DND-41 (cell line): Measurements from ENCODE around the gene PUM1.

Source experiments
- ATAC-seq: fragments of 200-7000 bp; cut with Tn5 transposase; 3 replicates; pipeline ENCODE4 v1.9.1; 2021; ENCODE audit warnings: low read depth; ENCODE audit not compliant: insufficient read depth
- DNase-seq: peaks from one replicate; pipeline ENCODE4 v3.0.0-alpha.2; 2020
- H2AFZ ChIP-seq: 2 replicates; pipeline ENCODE4 v1.6.0; 2012; ENCODE audit warnings: low read depth, low read length
- H3K27ac ChIP-seq: 2 replicates; pipeline ENCODE4 v1.5.1; 2012; ENCODE audit warnings: low read length, inconsistent platforms
- H3K27me3 ChIP-seq: fragments of 200-600 bp; sonication (generic); 2 replicates; pipeline ENCODE4 v1.6.0; 2012; ENCODE audit warnings: low read length, mild to moderate bottlenecking, inconsistent platforms; ENCODE audit not compliant: insufficient read depth, poor library complexity
- H3K36me3 ChIP-seq: 2 replicates; pipeline ENCODE4 v1.5.1; 2012; ENCODE audit warnings: low read length, inconsistent platforms; ENCODE audit not compliant: insufficient read depth
- H3K4me1 ChIP-seq: 2 replicates; pipeline ENCODE4 v1.5.1; 2012; ENCODE audit warnings: mild to moderate bottlenecking, low read length; ENCODE audit not compliant: insufficient read depth
- H3K4me2 ChIP-seq: 2 replicates; pipeline ENCODE4 v1.6.0; 2012; ENCODE audit warnings: mild to moderate bottlenecking, moderate library complexity, low read length, inconsistent platforms; ENCODE audit not compliant: insufficient read depth
- H3K4me3 ChIP-seq, 2 experiments: fragments of 200-600 bp in 1 of 2; shearing (Covaris generic) in 1 of 2; 2 replicates each; pipeline ENCODE4 v1.5.1; 2012 to 2016; ENCODE audit warnings: inconsistent platforms in 2 of 2, low read length in 2 of 2, mild to moderate bottlenecking in 2 of 2, low read depth in 1 of 2, moderate library complexity in 1 of 2
- H3K79me2 ChIP-seq: 2 replicates; pipeline ENCODE4 v1.6.0; 2012; ENCODE audit warnings: low read length, inconsistent platforms; ENCODE audit not compliant: insufficient read depth
- H3K9ac ChIP-seq: 2 replicates; pipeline ENCODE4 v1.6.0; 2012; ENCODE audit warnings: low read depth, mild to moderate bottlenecking, inconsistent platforms, low read length, moderate library complexity
- H3K9me3 ChIP-seq: 2 replicates; pipeline ENCODE4 v1.5.1; 2012; ENCODE audit warnings: low read length, moderate library complexity, mild to moderate bottlenecking, inconsistent platforms; ENCODE audit not compliant: insufficient read depth, severe bottlenecking
- H4K20me1 ChIP-seq: 2 replicates; pipeline ENCODE4 v1.6.0; 2012; ENCODE audit warnings: low read length; ENCODE audit not compliant: insufficient read depth
- CTCF ChIP-seq: IDR thresholded peaks from 2 replicates; pipeline ENCODE4 v1.5.1; 2012; ENCODE audit warnings: borderline replicate concordance, low read length, moderate library complexity, mild to moderate bottlenecking; ENCODE audit not compliant: poor library complexity, severe bottlenecking; ENCODE audit errors: extremely low read depth
- EZH2 ChIP-seq: IDR thresholded peaks from 3 replicates; pipeline ENCODE4 v1.6.1; 2012; ENCODE audit warnings: borderline replicate concordance, low read depth, mild to moderate bottlenecking, moderate library complexity, low read length, inconsistent platforms; ENCODE audit not compliant: severe bottlenecking

Gene PUM1

GRCh38 chr1:30915491-30916230 lies 149.9 kb downstream of the PUM1 start:
- peaks cover 2% of the 10 kb centered on the region for H4K20me1 ChIP-seq
- ATAC-seq (no peak), DNase-seq (no peak)
- H3K27me3 ChIP-seq, result peaks cover under 1% of the 10 kb centered on the region
- H3K4me1 ChIP-seq, result no peaks in the 10 kb centered on the region; the same call in 1 of the 2 replicates
- no peak overlapping the region for H2AFZ ChIP-seq
- TF ChIP-seq CTCF (no peak), EZH2 (no peak)
- H3K36me3 ChIP-seq, result no peaks in the 10 kb centered on the region
- H3K4me3 ChIP-seq, result no peak overlapping the region
- H3K79me2 ChIP-seq, result no peaks in the 10 kb centered on the region
- H3K9me3 ChIP-seq, result no peaks in the 10 kb centered on the region
- H3K4me2 ChIP-seq, result no peak overlapping the region
- no peak overlapping the region for H3K27ac ChIP-seq
- H3K9ac ChIP-seq, result no peak overlapping the region

- H3K9me3 ChIP-seq, result no peaks in the 10 kb centered on the region
- no peak overlapping the region for H3K9ac ChIP-seq
- H2AFZ ChIP-seq, result no peak overlapping the region
- H3K4me3 ChIP-seq, result no peak overlapping the region
- DNase-seq (no peak), ATAC-seq (no peak)
- peaks cover 2% of the 10 kb centered on the region for H4K20me1 ChIP-seq
- no peak for TF ChIP-seq EZH2
- no peaks in the 10 kb centered on the region for H3K79me2 ChIP-seq
- H3K27ac ChIP-seq, result no peak overlapping the region
- no peaks in the 10 kb centered on the region; the same call in 1 of the 2 replicates for H3K4me1 ChIP-seq
- no peaks in the 10 kb centered on the region for H3K27me3 ChIP-seq
- H3K36me3 ChIP-seq, result no peaks in the 10 kb centered on the region
- no peak overlapping the region for H3K4me2 ChIP-seq
Observed at GRCh38 chr1:30914931-30915330, 150.6 kb downstream of the PUM1 start.

GRCh38 chr1:30914587-30914922 lies 151.0 kb downstream of the PUM1 start:
- H3K4me2 ChIP-seq, result no peak overlapping the region
- no peaks in the 10 kb centered on the region for H3K36me3 ChIP-seq
- no peaks in the 10 kb centered on the region for H3K9me3 ChIP-seq
- no peak overlapping the region for H3K4me3 ChIP-seq
- H3K9ac ChIP-seq, result no peak overlapping the region
- peaks cover 5% of the 10 kb centered on the region for H4K20me1 ChIP-seq
- H3K79me2 ChIP-seq, result no peaks in the 10 kb centered on the region
- ATAC-seq (no peak), DNase-seq (no peak)
- no peaks in the 10 kb centered on the region; the same call in 1 of the 2 replicates for H3K4me1 ChIP-seq
- no peak overlapping the region for H3K27ac ChIP-seq
- TF ChIP-seq EZH2 (no peak), CTCF (no peak)
- no peak overlapping the region for H2AFZ ChIP-seq
- peaks cover 3% of the 10 kb centered on the region for H3K27me3 ChIP-seq

GRCh38 chr1:30912913-30913652 lies 152.4 kb downstream of the PUM1 start:
- no peaks in the 10 kb centered on the region for H3K9me3 ChIP-seq
- peaks cover 9% of the 10 kb centered on the region for H4K20me1 ChIP-seq
- no peak for TF ChIP-seq CTCF
- no peak for TF ChIP-seq EZH2
- no peak overlapping the region for H3K27ac ChIP-seq
- H3K79me2 ChIP-seq, result no peaks in the 10 kb centered on the region
- DNase-seq (peak; percentile 25), ATAC-seq (no peak)
- H3K4me3 ChIP-seq, result no peak overlapping the region
- no peaks in the 10 kb centered on the region for H3K36me3 ChIP-seq
- H3K4me2 ChIP-seq, result no peak overlapping the region
- no peaks in the 10 kb centered on the region for H3K4me1 ChIP-seq
- H3K9ac ChIP-seq, result no peak overlapping the region
- H2AFZ ChIP-seq, result no peak overlapping the region
- peaks cover 11% of the 10 kb centered on the region for H3K27me3 ChIP-seq
